Right atrium auricular region (tissue), 2 donors: ENCODE data around the gene SERPINB8. TPM values are rescaled to one million over a fixed set of nuclear protein-coding genes. Genes with fewer than 3 reads are reported as not detected.

Source experiments
- DNase-seq: peaks from one replicate; pipeline ENCODE4 v3.0.0-alpha.2; 2019; ENCODE audit warnings: low spot score
- H3K27ac ChIP-seq, 2 donors: fragments of 200-600 bp; sonication (generic); 1 replicate in 1 of 2; 2 replicates in 1 of 2; pipeline ENCODE4 v1.5.1; 2016 to 2019
- H3K27me3 ChIP-seq, 2 donors: fragments of 200-600 bp; sonication (generic); one replicate each; pipeline versions ENCODE4 v1.5.1 to v1.6.0; 2017 to 2019
- H3K36me3 ChIP-seq: fragments of 200-600 bp; sonication (generic); one replicate; pipeline ENCODE4 v1.5.1; 2016
- H3K4me1 ChIP-seq, 2 donors: fragments of 200-600 bp; sonication (generic); one replicate each; pipeline versions ENCODE4 v1.5.1 to v1.6.0; 2017 to 2019
- H3K4me3 ChIP-seq, 2 donors: fragments of 200-600 bp; sonication (generic); 1 replicate in 1 of 2; 2 replicates in 1 of 2; pipeline ENCODE4 v1.5.1; 2017 to 2019; ENCODE audit warnings: mild to moderate bottlenecking in 1 of 2, moderate library complexity in 1 of 2
- H3K9me3 ChIP-seq, 2 donors: fragments of 200-600 bp; sonication (generic); one replicate each; pipeline ENCODE4 v1.5.1; 2019
- total RNA-seq, 2 donors: library from RNA; depleted of rRNA; stranded (reverse); fragments of >200 nt; gene quantifications; one replicate each; pipeline ENCODE4 v1.1.0, GENCODE V29; 2016
- TF ChIP-seq, protein P1 (sequence below), 2 donors: fragments of 200-600 bp; sonication (generic); IDR thresholded peaks; one replicate each; pipeline ENCODE4 v1.5.1; 2019; ENCODE audit warnings: antibody characterized with exemption in 2 of 2

SERPINB8 gene
- total RNA-seq, 2 donors from 2014 or later: 3.4 to 8.4 TPM

GRCh38 chr18:63970809-63971205, 926 bp downstream of the SERPINB8 start:
- Histone ChIP-seq H3K4me3 (peak overlapping the region; percentile 79 to 86), H3K27ac (peak overlapping the region; percentile 94 to 98), H3K4me1 (peaks cover 0 to 7% of the 10 kb centered on the region in 2 donors), H3K27me3 (no peaks in the 10 kb centered on the region), H3K9me3 (no peaks in the 10 kb centered on the region), H3K36me3 (no peaks in the 10 kb centered on the region)
- no peak for DNase-seq
- TF ChIP-seq, protein P1, sequence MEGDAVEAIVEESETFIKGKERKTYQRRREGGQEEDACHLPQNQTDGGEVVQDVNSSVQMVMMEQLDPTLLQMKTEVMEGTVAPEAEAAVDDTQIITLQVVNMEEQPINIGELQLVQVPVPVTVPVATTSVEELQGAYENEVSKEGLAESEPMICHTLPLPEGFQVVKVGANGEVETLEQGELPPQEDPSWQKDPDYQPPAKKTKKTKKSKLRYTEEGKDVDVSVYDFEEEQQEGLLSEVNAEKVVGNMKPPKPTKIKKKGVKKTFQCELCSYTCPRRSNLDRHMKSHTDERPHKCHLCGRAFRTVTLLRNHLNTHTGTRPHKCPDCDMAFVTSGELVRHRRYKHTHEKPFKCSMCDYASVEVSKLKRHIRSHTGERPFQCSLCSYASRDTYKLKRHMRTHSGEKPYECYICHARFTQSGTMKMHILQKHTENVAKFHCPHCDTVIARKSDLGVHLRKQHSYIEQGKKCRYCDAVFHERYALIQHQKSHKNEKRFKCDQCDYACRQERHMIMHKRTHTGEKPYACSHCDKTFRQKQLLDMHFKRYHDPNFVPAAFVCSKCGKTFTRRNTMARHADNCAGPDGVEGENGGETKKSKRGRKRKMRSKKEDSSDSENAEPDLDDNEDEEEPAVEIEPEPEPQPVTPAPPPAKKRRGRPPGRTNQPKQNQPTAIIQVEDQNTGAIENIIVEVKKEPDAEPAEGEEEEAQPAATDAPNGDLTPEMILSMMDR (IDR thresholded peaks at IDR 0.05): no peak

DNA sequence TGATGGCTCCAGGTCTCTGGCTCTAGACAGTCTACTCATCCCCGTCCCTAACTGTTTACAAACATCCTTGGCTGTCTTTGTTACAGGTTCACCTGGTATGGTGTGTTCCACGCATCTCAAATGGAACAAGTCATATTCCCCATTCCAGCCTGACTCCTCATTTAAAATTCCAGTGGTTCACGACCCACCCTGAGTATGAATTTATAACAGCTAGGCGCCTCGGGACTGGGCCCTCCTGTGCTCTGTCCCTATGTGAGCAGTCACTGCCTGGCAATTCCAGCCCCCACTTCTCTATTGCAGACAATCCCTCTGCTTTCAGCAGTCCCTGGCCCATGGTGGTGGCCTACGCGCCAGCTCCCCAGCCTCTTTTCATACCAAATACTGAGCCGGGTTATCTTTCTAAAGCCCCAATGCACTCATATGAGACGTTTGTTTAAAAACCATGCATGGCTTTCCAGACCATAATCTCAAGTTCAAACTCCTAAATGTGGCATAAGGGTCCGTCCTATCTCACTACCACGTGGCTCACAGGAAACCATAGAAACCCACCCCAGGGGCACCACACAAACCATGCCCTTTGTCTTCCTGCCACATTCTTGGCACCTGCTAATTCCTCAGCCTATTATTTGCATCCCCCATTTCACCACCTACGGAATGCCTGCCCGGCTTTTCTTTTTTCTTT, 1.6 kb downstream of the SERPINB8 start:
- Histone ChIP-seq H3K36me3 (no peaks in the 10 kb centered on the region), H3K27me3 (no peaks in the 10 kb centered on the region), H3K9me3 (no peaks in the 10 kb centered on the region), H3K4me3 (peak overlapping the region in 1 of 2 donors; percentile 79), H3K27ac (peak overlapping the region; percentile 94 to 98), H3K4me1 (peaks cover 0 to 7% of the 10 kb centered on the region in 2 donors)
- no peak for DNase-seq
- TF ChIP-seq, protein P1 (IDR thresholded peaks at IDR 0.05): no peak

GRCh38 chr18:63972002-63972376, 2.1 kb downstream of the SERPINB8 start:
- Histone ChIP-seq H3K27ac (no peak overlapping the region), H3K36me3 (no peaks in the 10 kb centered on the region), H3K9me3 (no peaks in the 10 kb centered on the region), H3K4me3 (no peak overlapping the region), H3K27me3 (no peaks in the 10 kb centered on the region), H3K4me1 (peaks cover 0 to 7% of the 10 kb centered on the region in 2 donors)
- DNase-seq: no peak
- TF ChIP-seq, protein P1 (IDR thresholded peaks at IDR 0.05): no peak

GRCh38 chr18:63974991-63975390, 5.1 kb downstream of the SERPINB8 start:
- TF ChIP-seq, protein P1 (IDR thresholded peaks at IDR 0.05): no peak
- H3K27ac ChIP-seq: no peak overlapping the region
- no peak overlapping the region for H3K4me3 ChIP-seq
- no peaks in the 10 kb centered on the region for H3K36me3 ChIP-seq
- H3K4me1 ChIP-seq: peaks cover 0 to 9% of the 10 kb centered on the region in 2 donors
- DNase-seq: no peak
- H3K9me3 ChIP-seq: no peaks in the 10 kb centered on the region
- H3K27me3 ChIP-seq: no peaks in the 10 kb centered on the region

- H3K27ac ChIP-seq: no peak overlapping the region
- H3K4me3 ChIP-seq: no peak overlapping the region
- DNase-seq: no peak
- H3K9me3 ChIP-seq: no peaks in the 10 kb centered on the region
- H3K27me3 ChIP-seq: no peaks in the 10 kb centered on the region
- no peaks in the 10 kb centered on the region for H3K36me3 ChIP-seq
- H3K4me1 ChIP-seq: peaks cover 0 to 11% of the 10 kb centered on the region in 2 donors
- TF ChIP-seq, protein P1 (IDR thresholded peaks at IDR 0.05): no peak
Measured at GRCh38 chr18:63975628-63976027, 5.7 kb downstream of the SERPINB8 start.

GRCh38 chr18:63977040-63977439, 7.2 kb downstream of the SERPINB8 start:
- H3K9me3 ChIP-seq: no peaks in the 10 kb centered on the region
- H3K27ac ChIP-seq: no peak overlapping the region
- H3K36me3 ChIP-seq: no peaks in the 10 kb centered on the region
- TF ChIP-seq, protein P1 (IDR thresholded peaks at IDR 0.05): no peak
- no peaks in the 10 kb centered on the region for H3K27me3 ChIP-seq
- peaks cover 0 to 11% of the 10 kb centered on the region in 2 donors for H3K4me1 ChIP-seq
- H3K4me3 ChIP-seq: no peak overlapping the region
- DNase-seq: no peak
